DND-41 (cell line): ENCODE measurements around the gene CTRB1.

Experiments
- ATAC-seq: fragments of 200-7000 bp; cut with Tn5 transposase; 3 replicates; pipeline ENCODE4 v1.9.1; 2021; ENCODE audit warnings: low read depth; ENCODE audit not compliant: insufficient read depth
- DNase-seq: peaks from one replicate; pipeline ENCODE4 v3.0.0-alpha.2; 2020
- H2AFZ ChIP-seq: 2 replicates; pipeline ENCODE4 v1.6.0; 2012; ENCODE audit warnings: low read depth, low read length
- H3K27ac ChIP-seq: 2 replicates; pipeline ENCODE4 v1.5.1; 2012; ENCODE audit warnings: low read length, inconsistent platforms
- H3K27me3 ChIP-seq: fragments of 200-600 bp; sonication (generic); 2 replicates; pipeline ENCODE4 v1.6.0; 2012; ENCODE audit warnings: low read length, mild to moderate bottlenecking, inconsistent platforms; ENCODE audit not compliant: insufficient read depth, poor library complexity
- H3K36me3 ChIP-seq: 2 replicates; pipeline ENCODE4 v1.5.1; 2012; ENCODE audit warnings: low read length, inconsistent platforms; ENCODE audit not compliant: insufficient read depth
- H3K4me1 ChIP-seq: 2 replicates; pipeline ENCODE4 v1.5.1; 2012; ENCODE audit warnings: mild to moderate bottlenecking, low read length; ENCODE audit not compliant: insufficient read depth
- H3K4me2 ChIP-seq: 2 replicates; pipeline ENCODE4 v1.6.0; 2012; ENCODE audit warnings: mild to moderate bottlenecking, moderate library complexity, low read length, inconsistent platforms; ENCODE audit not compliant: insufficient read depth
- H3K4me3 ChIP-seq, 2 experiments: fragments of 200-600 bp in 1 of 2; shearing (Covaris generic) in 1 of 2; 2 replicates each; pipeline ENCODE4 v1.5.1; 2012 to 2016; ENCODE audit warnings: inconsistent platforms in 2 of 2, low read length in 2 of 2, mild to moderate bottlenecking in 2 of 2, low read depth in 1 of 2, moderate library complexity in 1 of 2
- H3K79me2 ChIP-seq: 2 replicates; pipeline ENCODE4 v1.6.0; 2012; ENCODE audit warnings: low read length, inconsistent platforms; ENCODE audit not compliant: insufficient read depth
- H3K9ac ChIP-seq: 2 replicates; pipeline ENCODE4 v1.6.0; 2012; ENCODE audit warnings: low read depth, mild to moderate bottlenecking, inconsistent platforms, low read length, moderate library complexity
- H3K9me3 ChIP-seq: 2 replicates; pipeline ENCODE4 v1.5.1; 2012; ENCODE audit warnings: low read length, moderate library complexity, mild to moderate bottlenecking, inconsistent platforms; ENCODE audit not compliant: insufficient read depth, severe bottlenecking
- H4K20me1 ChIP-seq: 2 replicates; pipeline ENCODE4 v1.6.0; 2012; ENCODE audit warnings: low read length; ENCODE audit not compliant: insufficient read depth
- CTCF ChIP-seq: IDR thresholded peaks from 2 replicates; pipeline ENCODE4 v1.5.1; 2012; ENCODE audit warnings: borderline replicate concordance, low read length, moderate library complexity, mild to moderate bottlenecking; ENCODE audit not compliant: poor library complexity, severe bottlenecking; ENCODE audit errors: extremely low read depth
- EZH2 ChIP-seq: IDR thresholded peaks from 3 replicates; pipeline ENCODE4 v1.6.1; 2012; ENCODE audit warnings: borderline replicate concordance, low read depth, mild to moderate bottlenecking, moderate library complexity, low read length, inconsistent platforms; ENCODE audit not compliant: severe bottlenecking

CTRB1 gene

GRCh38 chr16:75224306-75225082 is 5.7 kb downstream of the CTRB1 start:
- Histone ChIP-seq H2AFZ (no peak overlapping the region), H3K27me3 (no peaks in the 10 kb centered on the region), H4K20me1 (peaks cover 6% of the 10 kb centered on the region; the same call in 1 of the 2 replicates), H3K36me3 (no peaks in the 10 kb centered on the region), H3K9me3 (no peaks in the 10 kb centered on the region), H3K27ac (no peak overlapping the region), H3K4me3 (no peak overlapping the region), H3K79me2 (no peaks in the 10 kb centered on the region), H3K4me2 (no peak overlapping the region), H3K9ac (no peak overlapping the region), H3K4me1 (peaks cover 11% of the 10 kb centered on the region)
- ATAC-seq (no peak), DNase-seq (no peak)
- TF ChIP-seq CTCF = no peak
- no peak for TF ChIP-seq EZH2

GRCh38 chr16:75225092-75225491 is 6.3 kb downstream of the CTRB1 start:
- Histone ChIP-seq H3K4me1 (peaks cover 5% of the 10 kb centered on the region; the same call in 1 of the 2 replicates), H3K27me3 (no peaks in the 10 kb centered on the region), H2AFZ (no peak overlapping the region), H3K4me3 (no peak overlapping the region), H3K27ac (no peak overlapping the region), H3K9ac (no peak overlapping the region), H3K4me2 (no peak overlapping the region), H3K79me2 (no peaks in the 10 kb centered on the region), H4K20me1 (peaks cover 6% of the 10 kb centered on the region; the same call in 1 of the 2 replicates), H3K9me3 (no peaks in the 10 kb centered on the region), H3K36me3 (no peaks in the 10 kb centered on the region)
- DNase-seq = no peak
- TF ChIP-seq CTCF = no peak
- TF ChIP-seq EZH2 = no peak
- no peak for ATAC-seq

GRCh38 chr16:75225678-75226515 is 7.1 kb downstream of the CTRB1 start:
- no peak for ATAC-seq
- H4K20me1 ChIP-seq = peaks cover 6% of the 10 kb centered on the region; the same call in 1 of the 2 replicates
- no peak overlapping the region for H3K4me3 ChIP-seq
- H3K27ac ChIP-seq = no peak overlapping the region
- no peak overlapping the region for H3K9ac ChIP-seq
- no peak for DNase-seq
- H3K4me1 ChIP-seq = no peaks in the 10 kb centered on the region
- no peak overlapping the region for H3K4me2 ChIP-seq
- no peaks in the 10 kb centered on the region for H3K36me3 ChIP-seq
- H3K9me3 ChIP-seq = no peaks in the 10 kb centered on the region
- H3K27me3 ChIP-seq = no peaks in the 10 kb centered on the region
- H3K79me2 ChIP-seq = no peaks in the 10 kb centered on the region
- no peak overlapping the region for H2AFZ ChIP-seq
- TF ChIP-seq EZH2 (no peak), CTCF (no peak)
